NCI-H1694 treated with DMSO at 0.1 percent for 48 hours (cell line): ENCODE results near the gene ZNF700.
A peak's percentile ranks its signal among the peaks of the same experiment; 100 is the strongest.
"Not testable (repeated sequence)": the region's sequence is repeated elsewhere in the genome, so short reads cannot be mapped to it uniquely, and the experiment has no call there.

Experiments
- DNase-seq: peaks from one replicate; lab custom pipeline; 2025; lab: John Stamatoyannopoulos, UW

ZNF700 gene

DNA sequence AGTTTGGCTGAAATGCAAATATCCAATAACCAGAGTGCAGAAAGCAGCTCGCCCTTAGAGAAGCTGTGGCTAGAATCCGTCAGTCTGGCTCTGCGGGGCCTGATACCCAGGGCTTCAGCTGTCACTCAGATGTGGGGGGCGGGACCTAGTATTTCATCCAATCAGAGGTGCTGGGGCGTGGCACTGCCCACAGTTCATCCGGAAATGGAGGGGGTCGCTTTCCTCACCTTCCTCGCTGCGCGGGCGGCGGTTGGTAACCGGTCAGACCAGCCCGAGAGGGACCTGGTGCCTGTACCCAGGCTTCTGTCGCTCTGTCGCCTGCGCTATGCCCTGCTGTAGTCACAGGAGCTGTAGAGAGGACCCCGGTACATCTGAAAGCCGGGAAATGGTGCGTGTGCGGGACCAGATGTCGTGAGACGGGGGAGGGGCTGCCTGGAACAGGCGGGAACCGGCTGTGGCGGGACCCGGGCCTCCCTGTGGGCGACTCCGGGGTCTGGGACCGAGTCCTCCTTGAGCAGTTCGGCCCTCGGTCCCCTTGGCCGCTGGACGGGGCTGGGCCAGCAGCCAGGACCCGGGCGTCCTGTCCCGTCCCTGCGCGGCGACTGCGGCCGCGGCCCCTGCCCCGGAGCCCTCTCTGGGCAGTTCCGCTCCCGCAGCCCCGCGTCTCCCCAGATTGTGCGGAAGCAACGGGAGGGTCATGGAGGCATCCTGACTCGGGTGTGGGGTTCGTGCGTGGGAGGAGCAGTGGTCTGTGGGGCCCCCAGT lies at the start of gene ZNF700:
TSS of gene ZNF700 (plus strand) at position 222 of the 765 bp plus-strand sequence. CDS start at position 326, 104 bp downstream.
- peak; percentile 7 for DNase-seq

DNA sequence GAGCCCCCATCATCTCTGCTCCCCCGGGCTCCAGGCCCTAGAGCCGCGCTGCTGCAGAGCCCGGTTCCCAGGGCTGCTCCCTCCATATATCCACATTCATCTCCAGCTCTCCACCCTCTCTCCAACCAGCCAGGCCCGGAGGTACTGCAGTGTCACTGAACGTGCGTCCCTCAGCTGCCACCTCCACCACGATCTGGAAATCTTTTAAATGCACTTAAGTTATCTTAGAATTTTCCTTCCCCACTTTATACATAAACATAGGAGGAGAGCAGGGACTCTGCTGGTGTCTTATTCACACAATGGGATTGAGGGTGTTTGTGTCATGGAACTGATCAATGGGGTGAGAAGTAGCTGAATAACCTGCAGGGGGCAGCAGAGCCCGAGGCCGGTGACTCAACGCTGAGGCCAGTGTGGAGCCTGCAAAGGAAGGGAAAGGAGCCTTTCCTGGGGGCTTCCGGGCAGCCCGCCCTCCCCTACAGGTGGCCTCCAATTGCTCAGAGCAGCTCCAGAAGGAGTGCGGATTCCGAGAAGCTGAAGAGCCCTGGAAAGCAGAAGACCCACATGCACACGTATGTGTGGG lies 45.1 kb upstream of the ZNF700 start:
- not testable (repeated sequence) for DNase-seq

DNA sequence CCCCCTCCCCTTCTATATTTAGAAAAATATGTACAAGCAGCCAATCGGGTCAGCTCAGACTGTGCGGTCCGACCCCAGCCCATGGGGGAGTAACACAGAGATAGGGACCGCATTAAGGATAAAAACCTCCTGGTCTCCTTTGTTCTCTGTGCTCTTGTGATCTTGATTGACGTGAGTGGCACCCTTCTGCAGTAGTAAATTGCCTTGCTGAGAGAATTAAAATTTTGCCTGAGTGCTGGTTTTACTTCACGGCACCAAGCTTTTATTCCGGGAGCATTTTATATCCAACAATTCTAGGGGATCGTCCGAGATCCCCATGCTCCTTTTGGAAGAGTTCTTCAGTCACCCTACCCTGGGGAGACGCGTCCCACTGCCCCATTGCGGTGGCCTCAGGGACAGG lies 44.3 kb upstream of the ZNF700 start:
- DNase-seq, result no peak

DNA sequence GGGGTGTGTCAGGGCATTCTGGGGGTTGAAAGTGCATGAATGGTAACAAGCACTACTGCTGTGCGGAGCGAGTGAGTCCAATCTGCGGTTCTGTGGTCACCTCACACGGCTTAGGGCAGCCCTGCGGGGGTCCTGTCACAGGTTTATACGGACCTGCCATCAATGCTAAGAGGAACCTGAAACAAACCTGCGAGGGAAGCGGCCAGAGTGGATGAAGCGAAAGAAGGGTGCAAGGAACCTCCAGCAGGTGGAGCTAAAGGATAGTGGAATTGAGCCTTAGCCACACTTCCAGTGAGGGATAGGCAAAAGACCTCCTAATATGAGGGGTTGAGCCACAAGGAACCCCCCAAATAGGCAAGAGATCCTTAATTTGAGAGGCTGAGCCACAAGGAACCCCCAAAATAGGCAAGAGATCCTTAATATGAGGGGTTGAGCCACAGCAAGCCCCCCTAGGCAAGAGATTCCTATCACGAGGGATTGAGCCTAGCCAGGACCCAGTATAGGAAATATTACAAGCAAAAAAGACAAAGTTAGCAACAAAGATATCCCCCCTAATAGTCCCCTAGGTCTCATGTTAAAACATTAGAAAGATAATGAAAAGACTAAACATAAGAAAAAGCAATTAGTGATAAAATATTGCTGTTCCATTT lies 43.6 kb upstream of the ZNF700 start:
- no peak for DNase-seq

DNA sequence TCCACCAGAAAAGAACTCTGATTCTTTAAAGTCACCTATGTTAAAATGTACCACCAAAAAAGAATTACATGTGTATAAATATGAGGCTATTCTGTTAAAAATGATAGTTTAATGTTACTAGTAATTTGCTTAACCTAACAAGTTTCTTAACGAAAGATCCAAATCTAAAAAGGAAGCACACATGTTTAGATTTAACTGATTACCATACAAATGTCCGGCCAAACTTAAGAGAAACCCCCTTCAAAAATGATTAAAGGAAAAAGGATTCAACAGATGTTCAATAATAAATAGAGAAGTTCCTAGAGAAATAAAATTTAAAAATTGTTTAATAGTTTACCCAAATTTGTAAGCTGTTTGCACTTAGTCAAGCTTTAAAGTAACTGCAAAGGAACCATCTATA lies 42.3 kb upstream of the ZNF700 start:
- DNase-seq, result no peak

DNA sequence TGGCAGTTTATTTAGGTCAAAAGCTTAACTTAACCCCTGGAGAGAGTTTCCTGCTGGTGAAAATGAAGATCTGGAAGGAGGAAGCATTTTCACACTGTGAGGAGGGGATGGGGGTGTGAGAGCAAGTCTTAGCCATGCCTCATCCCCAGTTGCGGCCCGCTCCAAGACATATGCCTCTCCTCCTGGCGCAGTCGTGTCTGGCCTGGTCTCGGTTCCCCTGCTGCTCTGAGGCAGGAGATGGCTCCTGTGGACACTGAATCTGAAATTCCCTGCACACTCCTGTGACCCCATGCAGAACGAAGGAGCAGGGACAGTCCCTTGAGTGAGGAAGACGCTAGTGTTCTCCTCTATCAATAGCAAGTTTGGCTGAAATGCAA lies 37.7 kb upstream of the ZNF700 start:
- no peak for DNase-seq

DNA sequence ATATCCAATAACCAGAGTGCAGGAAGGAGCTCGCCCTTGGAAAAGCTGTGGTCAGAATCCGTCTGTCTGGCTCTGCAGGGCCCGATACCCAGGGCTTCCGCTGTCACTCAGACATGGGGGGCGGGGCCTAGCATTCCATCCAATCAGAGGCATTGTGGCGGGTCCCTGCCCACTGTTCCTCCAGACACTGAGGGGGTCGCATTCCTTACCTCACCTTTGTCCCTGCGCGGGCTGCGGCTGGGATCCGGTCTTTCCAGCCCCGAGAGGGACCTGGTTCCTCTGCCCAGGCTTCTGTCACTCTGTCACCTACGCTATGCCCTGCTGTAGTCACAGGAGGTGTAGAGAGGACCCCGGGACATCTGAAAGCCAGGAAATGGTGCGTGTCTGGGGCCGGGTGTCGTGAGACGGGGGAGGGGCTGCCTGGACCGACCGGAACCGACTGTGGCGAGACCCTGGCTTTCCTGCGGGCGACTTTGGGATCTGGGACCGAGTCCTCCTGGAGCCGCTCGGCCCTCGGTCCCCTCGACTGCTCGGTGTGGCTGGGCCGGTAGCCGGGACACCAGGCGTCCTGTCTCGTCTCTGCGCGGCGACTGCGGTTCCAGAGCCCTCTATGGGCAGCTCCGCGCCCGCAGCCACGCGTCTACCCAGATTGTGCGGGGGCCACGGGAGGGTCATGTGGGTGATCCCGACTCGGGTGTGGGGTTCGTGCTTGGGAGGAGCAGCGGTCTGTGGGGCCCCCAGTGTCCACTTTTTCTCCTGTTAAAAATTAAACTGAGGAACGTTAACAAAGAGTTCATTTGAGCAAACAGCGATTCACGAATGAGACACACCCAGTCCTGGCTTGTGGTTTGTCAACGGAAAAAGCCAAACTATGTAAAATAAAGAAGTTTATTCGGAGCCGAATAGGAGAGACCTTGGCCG lies 37.0 kb upstream of the ZNF700 start, which contains the start of gene ZNF69:
TSS of gene ZNF69 (plus strand) at position 172 of the 921 bp plus-strand sequence. CDS start at position 314, 142 bp downstream.
- DNase-seq, result no peak

DNA sequence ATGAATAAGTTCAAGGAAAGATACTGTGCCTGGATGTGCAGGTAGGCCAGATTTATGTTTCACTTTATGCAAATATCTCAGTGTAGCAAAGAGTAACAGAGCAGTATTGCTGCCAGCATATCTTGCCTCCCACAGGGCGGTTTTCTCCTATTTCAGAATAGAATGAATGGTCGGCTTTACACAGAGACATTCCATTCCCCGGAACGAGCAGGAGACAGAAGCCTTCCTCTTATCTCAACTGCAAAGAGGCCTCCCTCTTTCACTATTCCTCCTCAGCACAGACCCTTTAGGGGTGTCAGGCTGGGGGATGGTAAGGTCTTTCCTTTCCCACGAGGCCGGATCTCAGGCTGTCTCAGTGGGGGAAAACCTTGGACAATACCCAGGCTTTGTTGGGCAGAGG lies 35.0 kb upstream of the ZNF700 start:
- not testable (repeated sequence) for DNase-seq

DNA sequence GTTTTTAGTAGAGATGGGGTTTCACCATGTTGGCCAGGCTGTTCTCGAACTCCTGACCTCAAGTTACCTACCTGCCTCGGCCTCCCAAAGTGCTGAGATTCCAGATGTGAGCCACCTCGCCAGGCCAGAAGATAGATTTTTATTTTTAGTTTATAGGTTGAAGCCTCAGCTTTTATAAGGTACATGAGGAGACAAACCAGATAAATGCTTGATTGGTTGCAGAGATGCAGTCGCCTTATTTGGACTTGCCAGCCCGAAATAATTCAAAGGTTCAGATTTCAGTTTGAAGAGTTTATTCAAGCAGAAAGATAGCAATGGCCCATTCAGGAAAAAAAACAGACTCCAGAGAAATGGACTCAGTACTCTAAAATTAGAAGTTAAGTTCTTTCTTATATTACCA lies 34.3 kb upstream of the ZNF700 start:
- DNase-seq, result no peak

DNA sequence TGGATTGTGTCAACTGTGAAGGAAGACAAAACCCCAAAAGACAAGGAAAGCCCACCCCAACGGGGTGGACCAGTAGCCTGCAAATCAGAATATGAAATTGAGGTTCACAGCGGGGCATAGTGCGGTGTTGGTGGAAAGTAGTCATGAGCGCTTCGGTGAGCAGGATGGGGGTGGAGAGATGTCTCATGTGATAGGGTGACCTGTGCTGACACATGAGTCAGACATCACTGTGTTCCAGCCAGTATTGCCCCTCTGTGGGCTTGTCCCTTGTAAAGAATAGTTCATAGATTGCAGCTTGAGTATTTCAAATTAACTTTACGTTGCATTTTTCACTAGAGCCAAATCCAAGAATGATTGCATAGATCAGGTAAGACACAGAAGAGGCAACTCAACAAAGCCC lies 30.1 kb upstream of the ZNF700 start:
- DNase-seq, result no peak

DNA sequence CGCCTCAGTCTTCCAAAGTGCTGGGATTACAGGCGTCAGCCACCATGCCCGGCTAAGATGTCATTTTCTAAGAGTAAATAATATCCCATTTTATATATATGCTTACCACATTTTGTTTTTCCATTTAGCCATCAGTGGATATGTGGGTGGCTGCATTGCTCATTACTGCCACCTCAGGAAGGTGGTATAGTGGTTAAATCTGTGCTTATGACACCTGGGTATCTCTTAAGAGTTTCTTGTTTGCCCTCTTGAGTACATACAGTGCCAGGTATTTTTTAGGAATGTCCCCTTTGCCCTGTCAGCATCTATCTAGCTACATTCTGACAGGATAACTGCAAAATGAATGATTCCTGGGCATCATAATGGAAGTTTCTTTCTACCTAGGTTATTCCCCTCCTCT lies 22.7 kb upstream of the ZNF700 start:
- DNase-seq, result no peak

DNA sequence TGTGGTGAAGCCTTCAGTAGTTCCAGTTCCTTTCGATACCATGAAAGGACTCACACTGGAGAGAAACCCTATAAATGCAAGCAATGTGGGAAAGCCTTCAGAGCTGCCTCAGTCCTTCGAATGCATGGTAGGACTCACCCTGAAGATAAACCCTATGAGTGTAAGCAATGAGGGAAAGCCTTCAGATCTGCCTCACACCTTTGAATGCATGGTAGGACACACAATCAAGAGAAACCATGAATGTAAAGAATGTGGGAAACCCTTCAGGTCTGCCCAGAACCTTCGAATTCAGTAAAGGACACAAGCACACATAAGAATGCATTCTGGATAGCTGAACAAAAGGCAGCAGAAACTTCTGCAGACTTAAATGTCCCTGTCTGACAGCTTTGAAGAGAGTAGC lies 19.0 kb upstream of the ZNF700 start:
- DNase-seq, result no peak

DNA sequence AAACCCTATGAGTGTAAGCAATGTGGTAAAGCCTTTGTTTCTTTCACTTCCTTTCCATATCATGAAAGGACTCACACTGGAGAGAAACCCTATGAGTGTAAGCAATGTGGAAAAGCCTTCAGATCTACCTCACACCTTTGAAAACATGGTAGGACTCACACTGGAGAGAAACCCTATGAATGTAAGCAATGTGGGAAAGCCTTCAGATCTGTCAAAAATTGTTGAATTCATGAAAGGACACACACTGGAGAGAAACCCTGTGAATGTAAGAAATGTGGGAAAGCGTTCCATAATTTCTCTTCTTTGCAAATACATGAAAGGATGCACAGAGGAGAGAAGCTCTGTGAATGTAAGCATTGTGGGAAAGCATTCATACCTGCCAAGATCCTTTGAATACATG lies 13.0 kb upstream of the ZNF700 start:
- not testable (repeated sequence) for DNase-seq

DNA sequence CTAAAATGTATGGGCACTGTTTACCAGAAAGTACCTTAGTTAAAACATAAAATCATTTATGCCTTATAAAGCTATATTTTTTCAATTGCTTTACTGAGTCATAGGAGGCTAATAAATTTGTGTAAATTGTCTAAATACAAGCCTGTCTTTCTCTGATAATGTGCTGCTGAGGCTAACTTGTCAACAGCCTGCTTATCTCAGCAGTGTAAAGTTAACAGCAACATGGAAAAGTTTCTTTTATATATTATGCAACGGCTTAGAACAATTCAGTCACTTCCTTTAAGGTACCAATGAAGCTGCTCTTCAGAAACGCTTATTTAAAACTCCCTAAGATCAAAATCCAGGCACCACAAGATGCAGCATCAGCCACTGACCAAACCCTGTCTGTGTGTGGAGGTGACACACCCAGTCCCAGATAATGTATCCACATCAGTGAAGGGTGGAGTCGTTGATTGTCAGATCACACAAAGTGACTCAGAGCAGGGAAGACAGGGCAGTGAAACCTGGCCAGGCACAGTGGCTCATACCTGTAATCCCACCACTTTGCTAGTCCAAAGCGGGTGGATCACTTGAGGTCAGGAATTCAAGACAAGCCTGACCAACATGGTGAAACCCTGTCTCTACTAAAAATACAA lies 10.4 kb upstream of the ZNF700 start:
- not testable (repeated sequence) for DNase-seq

DNA sequence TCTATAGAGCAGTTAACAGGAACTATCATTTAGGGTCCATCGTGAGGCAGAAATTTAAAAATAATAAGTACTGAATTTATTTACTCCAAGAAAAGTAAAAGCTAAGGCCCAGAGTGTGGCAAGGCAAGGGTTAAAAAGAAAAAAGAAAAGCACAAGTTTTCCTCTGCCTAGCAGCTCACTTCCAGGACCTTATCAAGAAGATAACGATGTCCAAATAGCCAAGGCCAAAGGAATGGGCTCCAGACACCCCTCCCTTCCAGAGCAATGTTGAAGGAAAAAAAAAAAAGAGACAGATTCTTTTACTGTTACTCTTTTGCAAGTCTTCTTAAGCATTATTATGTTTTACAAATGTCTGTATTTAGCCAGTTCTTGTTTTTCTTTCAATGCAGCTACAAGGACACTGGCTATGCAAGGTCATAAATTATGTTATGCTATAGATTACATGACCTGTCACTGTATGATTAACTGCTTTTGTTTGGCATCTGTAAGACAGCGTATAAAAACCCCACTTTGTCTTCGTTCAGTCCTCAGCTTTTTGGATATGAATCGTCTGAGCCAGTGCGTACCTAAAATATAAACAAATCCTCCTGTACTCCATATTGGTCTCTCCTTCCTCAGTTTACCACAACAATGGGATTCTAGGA lies 2.9 kb upstream of the ZNF700 start:
- no peak for DNase-seq

DNA sequence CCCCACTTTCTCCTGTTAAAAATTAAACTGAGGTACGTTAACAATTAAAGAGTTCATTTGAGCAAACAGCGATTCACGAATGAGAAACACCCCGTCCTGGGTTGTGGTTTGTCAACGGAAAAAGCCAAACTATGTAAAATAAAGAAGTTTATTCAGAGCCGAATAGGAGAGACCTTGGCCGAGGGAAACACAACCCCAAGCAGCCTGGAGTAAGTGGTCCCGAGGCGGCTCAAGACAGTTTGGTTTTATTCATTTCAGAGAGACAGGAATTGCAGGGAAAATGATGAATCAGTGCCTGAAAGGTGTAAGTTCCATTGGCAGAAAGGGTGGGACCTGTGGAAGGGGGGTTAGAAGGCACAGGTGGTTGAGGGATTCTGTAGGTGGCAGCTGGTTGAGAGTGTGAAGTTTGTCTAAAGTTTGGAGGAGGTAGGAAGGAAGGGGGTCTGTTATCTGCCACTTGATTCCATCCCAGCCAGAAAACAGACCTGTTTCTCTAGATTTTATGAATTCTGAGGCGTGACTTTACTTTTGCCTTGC lies 812 bp downstream of the ZNF700 start:
- DNase-seq, result not testable (repeated sequence)

DNA sequence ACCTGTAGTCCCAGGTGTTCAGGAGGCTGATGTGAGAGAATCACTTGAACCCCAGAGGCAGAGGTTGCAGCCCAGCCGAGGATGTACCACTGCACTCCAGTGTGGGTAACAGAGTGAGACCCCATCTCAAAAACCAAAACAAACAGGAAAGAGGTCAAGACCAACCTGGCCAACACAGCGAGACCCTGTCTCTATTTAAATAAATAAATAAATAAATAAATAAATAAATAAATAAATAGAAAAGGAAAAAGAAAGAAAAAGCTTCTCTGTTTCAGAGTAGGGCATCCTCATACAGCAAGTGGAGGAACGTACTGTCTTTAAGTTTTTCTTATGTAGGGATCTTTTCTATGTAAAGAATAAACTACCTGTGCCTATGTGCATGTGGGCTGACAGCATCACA lies 2.3 kb downstream of the ZNF700 start:
- no peak for DNase-seq

DNA sequence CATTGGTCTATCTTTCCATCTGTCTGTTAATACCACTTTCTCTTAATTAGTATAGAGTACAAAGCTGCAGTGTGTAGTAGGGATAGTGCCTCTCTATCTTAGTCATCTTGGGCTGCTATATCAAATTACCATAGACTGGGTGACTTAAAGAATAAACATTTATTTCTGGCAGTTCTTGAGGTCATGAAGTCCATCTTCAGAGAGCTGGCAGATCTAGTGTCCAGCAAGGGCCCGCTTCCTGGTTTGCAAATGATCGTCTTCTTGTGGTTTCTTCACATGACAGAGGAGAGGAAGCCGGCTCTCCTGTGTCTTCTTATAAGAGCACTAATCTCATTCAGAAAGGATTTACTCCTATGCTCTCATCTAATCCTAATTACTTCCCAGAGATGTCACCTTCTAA lies 6.1 kb downstream of the ZNF700 start:
- DNase-seq, result no peak

DNA sequence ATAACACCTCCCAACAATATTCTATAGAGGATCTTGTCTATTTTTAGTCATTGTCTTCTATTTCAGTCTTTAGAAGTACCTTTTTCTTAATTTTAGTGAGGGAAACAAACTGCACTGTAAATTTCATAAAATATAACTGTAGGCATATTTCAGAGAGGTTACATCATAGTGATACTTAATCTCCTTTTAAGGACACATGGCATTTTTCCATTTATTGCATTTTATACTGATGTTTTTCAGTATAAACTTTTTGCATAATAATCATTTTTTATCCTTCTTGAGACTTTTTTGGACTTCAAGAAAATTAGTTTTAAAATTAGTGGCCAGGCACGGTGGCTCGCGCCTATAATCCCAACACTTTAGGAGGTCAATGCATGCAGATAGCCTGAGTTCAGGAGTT lies 6.6 kb downstream of the ZNF700 start:
- DNase-seq, result no peak

DNA sequence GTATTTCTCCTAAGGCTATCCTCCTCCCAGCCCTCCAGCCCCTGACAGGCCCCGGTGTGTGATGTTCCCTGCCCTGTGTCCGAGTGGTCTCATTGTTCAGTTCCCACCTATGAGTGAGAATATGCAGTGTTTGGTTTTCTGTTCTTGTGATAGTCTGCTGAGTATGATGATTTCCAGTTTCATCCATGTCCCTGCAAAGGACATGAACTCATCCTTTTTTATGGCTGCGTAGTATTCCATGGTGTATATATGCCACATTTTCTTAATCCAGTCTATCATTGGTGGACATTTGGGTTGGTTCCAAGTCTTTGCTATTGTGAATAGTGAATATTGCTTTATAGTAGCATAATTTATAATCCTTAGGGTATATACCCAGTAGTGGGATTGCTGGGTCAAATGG lies 10.9 kb downstream of the ZNF700 start:
- DNase-seq, result not testable (repeated sequence)

DNA sequence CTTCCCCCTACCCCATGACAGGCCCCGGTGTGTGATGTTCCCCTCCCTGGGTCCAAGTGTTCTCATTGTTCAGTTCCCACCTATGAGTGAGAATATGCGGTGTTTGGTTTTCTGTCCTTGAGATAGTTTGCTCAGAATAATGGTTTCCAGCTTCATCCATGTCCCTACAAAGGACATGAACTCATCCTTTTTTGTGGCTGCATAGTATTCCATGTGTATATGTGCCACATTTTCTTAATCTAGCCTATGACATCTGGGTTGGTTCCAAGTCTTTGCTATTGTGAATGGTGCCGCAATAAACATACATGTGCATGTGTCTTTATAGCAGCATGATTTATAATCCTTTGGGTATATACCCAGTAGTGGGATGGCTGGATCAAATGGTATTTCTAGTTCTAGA lies 13.5 kb downstream of the ZNF700 start:
- DNase-seq, result not testable (repeated sequence)
